Measurements from ENCODE around the gene EFNA5.

DNA sequence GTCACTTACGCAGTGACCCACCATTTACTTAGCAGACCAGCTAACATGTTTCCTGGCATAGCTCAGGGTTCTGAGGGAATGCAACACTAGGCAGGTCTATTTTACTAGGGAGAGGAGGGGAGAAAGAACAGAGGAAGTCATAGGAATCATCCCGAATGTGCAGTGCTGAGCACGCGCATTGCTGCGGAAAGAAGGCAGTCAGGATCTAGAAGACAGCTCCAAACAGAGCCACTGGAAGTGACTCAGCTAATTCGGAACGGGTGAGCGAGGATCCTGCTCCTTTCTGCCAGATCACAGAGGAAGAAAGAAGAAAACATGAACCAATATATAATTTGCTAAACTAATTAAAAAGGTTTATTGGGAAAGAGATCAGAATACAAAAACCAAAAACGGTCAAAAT is 339.8 kb downstream of the EFNA5 start:
- TF ChIP-seq POLR2A (IDR thresholded peaks at IDR 0.05), result no peak
- TF ChIP-seq POLR2AphosphoS5 (IDR thresholded peaks at IDR 0.05; ENCODE audit: insufficient read depth in 1 of 2, low read depth in 1 of 2), result no peak

Measured in vagina (tissue), 2 donors.